ENCODE measurements around the gene UBE2K. TPM values are rescaled to one million over a fixed set of nuclear protein-coding genes. Genes with fewer than 3 reads are reported as not detected.

UBE2K gene
- total and polyA plus RNA-seq, 2 of the 13 experiments (the other 11 are each of a cell fraction or from before 2014, with no cell fraction given) = 36.2 to 81.0 TPM

GRCh38 chr4:39721788-39722187 lies 23.9 kb downstream of the UBE2K start (continued):
- no peak for TF ChIP-seq PAF1 (CRISPR knock-in tag; IDR thresholded peaks at IDR 0.05)
- TF ChIP-seq SSRP1 (CRISPR knock-in tag; IDR thresholded peaks at IDR 0.05) = no peak

GRCh38 chr4:39729557-39729956 lies 31.6 kb downstream of the UBE2K start:
- Histone ChIP-seq H3K9ac (ENCODE audit: insufficient read depth, low read depth, low read length) (no peak overlapping the region), H3K27me3 (ENCODE audit: control insufficient read depth in 1 of 2, insufficient read depth in 2 of 2, low read length in 2 of 2) (no peaks in the 10 kb centered on the region), H3K36me3 (replicated peaks in 1 of 2; ENCODE audit: control insufficient read depth in 1 of 2, insufficient read depth in 2 of 2, low read length in 2 of 2) (peaks cover 3 to 15% of the 10 kb centered on the region in 2 experiments; a peak in 1 of 5 replicates), H2AFZ (ENCODE audit: low read length) (no peak overlapping the region), H3K79me2 (ENCODE audit: insufficient read depth, low read length) (peaks cover 89% of the 10 kb centered on the region), H3K4me3 (replicated peaks in 1 of 3; ENCODE audit: insufficient read depth in 1 of 3, low read depth in 2 of 3, low read length in 3 of 3) (no peak overlapping the region), H4K20me1 (ENCODE audit: insufficient read depth, low read length) (peaks cover 38% of the 10 kb centered on the region), H3K9me3 (ENCODE audit: low read length) (no peaks in the 10 kb centered on the region), H3K27ac (ENCODE audit: extremely low read length, insufficient read depth, low read length) (no peak overlapping the region), H3K4me2 (ENCODE audit: low read depth, low read length) (no peak overlapping the region), H3K4me1 (ENCODE audit: insufficient read depth, low read length) (peaks cover 16% of the 10 kb centered on the region)
- intact Hi-C loops (cut with micrococcal nuclease; ENCODE audit: unreplicated experiment) = no loop called here
- in situ Hi-C loops (cut with HindIII; ENCODE audit: extremely low pct_ligation_motif_present, low pct_unique_long_range_greater_than_20kb) = no loop called here
- ChIA-PET POLR2A (no interaction called here), CTCF (ENCODE audit: low intra/inter-chr PET ratio, low total read pairs) (no interaction called here)
- FAIRE-seq (no peak), DNase-seq (ENCODE audit: low spot score) (no peak), ATAC-seq (no peak)
- TF ChIP-seq HOXA3 (CRISPR knock-in tag; IDR thresholded peaks at IDR 0.05) (no peak), KDM2A (CRISPR knock-in tag; IDR thresholded peaks at IDR 0.05; ENCODE audit: borderline replicate concordance, low read depth) (no peak), SRSF1 (optimal IDR thresholded peaks at IDR 0.05; ENCODE audit: low read depth, low read length) (no peak), TEAD2 (CRISPR knock-in tag; IDR thresholded peaks at IDR 0.05) (no peak), CEBPB (IDR thresholded peaks at IDR 0.05; ENCODE audit: borderline replicate concordance, low read depth, low read length) (no peak), ZNF367 (CRISPR knock-in tag; IDR thresholded peaks at IDR 0.05; ENCODE audit: borderline replicate concordance) (no peak), ZNF24 (IDR thresholded peaks at IDR 0.05) (no peak), ZBTB42 (CRISPR knock-in tag; IDR thresholded peaks at IDR 0.05) (no peak), HOXA9 (CRISPR knock-in tag; IDR thresholded peaks at IDR 0.05; ENCODE audit: borderline replicate concordance) (no peak), ETV5 (CRISPR knock-in tag; IDR thresholded peaks at IDR 0.05; ENCODE audit: borderline replicate concordance) (no peak), ZC3H4 (CRISPR knock-in tag; IDR thresholded peaks at IDR 0.05; ENCODE audit: borderline replicate concordance) (no peak), ZNF883 (CRISPR knock-in tag; IDR thresholded peaks at IDR 0.05; ENCODE audit: not compliant biosample characterization) (no peak), FOXC1 (CRISPR knock-in tag; IDR thresholded peaks at IDR 0.05; ENCODE audit: borderline replicate concordance) (no peak), ZNF782 (CRISPR knock-in tag; IDR thresholded peaks at IDR 0.05; ENCODE audit: borderline replicate concordance) (no peak), ZNF253 (CRISPR knock-in tag; IDR thresholded peaks at IDR 0.05; ENCODE audit: borderline replicate concordance) (no peak)
- WGBS (ENCODE audit: low lambda C conversion rate) = 95% methylated on average over 4 of the region's 4 CpGs
- BruUV-seq (replicated peaks) = TSS peak; percentile 13

Measured in HepG2 (cell line).